HepG2 (cell line): Measurements from ENCODE around the gene SPAG9. TPM values are rescaled to one million over a fixed set of nuclear protein-coding genes. Genes with fewer than 3 reads are reported as not detected.

ENCODE experiments used
- ARID4A ChIP-seq: sonication (generic); formaldehyde crosslinking; IDR thresholded peaks from 2 replicates; pipeline ENCODE4 v1.5.0; 2020; ENCODE audit warnings: mild to moderate bottlenecking, missing genetic modification reagents, borderline replicate concordance
- ATF2 ChIP-seq: sonication (generic); formaldehyde crosslinking; IDR thresholded peaks from 2 replicates; pipeline ENCODE4 v1.4.0; 2020; ENCODE audit warnings: missing genetic modification reagents
- FOXP1 ChIP-seq, 2 experiments: fragments of 450-650 bp in 1 of 2; IDR thresholded peaks; 2 replicates each; pipeline ENCODE4 v1.6.1; 2017 to 2018; ENCODE audit warnings: antibody characterized with exemption in 1 of 2
- MXD1 ChIP-seq: sonication (generic); formaldehyde crosslinking; IDR thresholded peaks from 2 replicates; pipeline ENCODE4 v1.4.0; 2020; ENCODE audit warnings: mild to moderate bottlenecking, missing genetic modification reagents
- RFXANK ChIP-seq: IDR thresholded peaks from 2 replicates; pipeline ENCODE4 v1.6.1; 2016
- SRF ChIP-seq: IDR thresholded peaks from 2 replicates; pipeline ENCODE4 v1.6.1; 2011; ENCODE audit warnings: mild to moderate bottlenecking, low read depth, low read length, moderate library complexity
- ZNF292 ChIP-seq: sonication (generic); formaldehyde crosslinking; IDR thresholded peaks from 2 replicates; pipeline ENCODE4 v1.8.1; 2022; ENCODE audit warnings: mild to moderate bottlenecking, low read depth, missing genetic modification reagents, borderline replicate concordance
- ZNF34 ChIP-seq: sonication (generic); formaldehyde crosslinking; IDR thresholded peaks from 2 replicates; pipeline ENCODE4 v1.4.0; 2020; ENCODE audit warnings: mild to moderate bottlenecking, missing genetic modification reagents, borderline replicate concordance
- ZNF543 ChIP-seq: sonication (generic); formaldehyde crosslinking; IDR thresholded peaks from 2 replicates; pipeline ENCODE4 v1.4.0; 2020; ENCODE audit warnings: mild to moderate bottlenecking, missing genetic modification reagents
- ZNF609 ChIP-seq: sonication (generic); formaldehyde crosslinking; IDR thresholded peaks from 2 replicates; pipeline ENCODE4 v1.4.0; 2020; ENCODE audit warnings: mild to moderate bottlenecking, missing genetic modification reagents, borderline replicate concordance
- ZSCAN30 ChIP-seq: sonication (generic); formaldehyde crosslinking; IDR thresholded peaks from 2 replicates; pipeline ENCODE4 v1.5.0; 2020; ENCODE audit warnings: mild to moderate bottlenecking, missing genetic modification reagents
- polyA plus RNA-seq, 8 experiments: library from polyadenylated mRNA; depleted of rRNA in 3 of 8; stranded (reverse) in 7 of 8; unstranded in 1 of 8; fragments of >200 nt; fragmentation: Illumina TruSeq in 4 of 8; extraction: Trizol in 4 of 8; gene quantifications; 2 replicates each; pipeline versions ENCODE4 v1.2.1 to v1.2.3, GENCODE V29; 2011 to 2016; ENCODE audit warnings: low read depth in 4 of 8, missing spikeins in 1 of 8, mixed read lengths in 1 of 8; ENCODE audit not compliant: insufficient read depth in 1 of 8
- total RNA-seq, 5 experiments: library from RNA; depleted of rRNA; stranded (reverse); fragments of >200 nt; fragmentation: Illumina TruSeq; extraction: Trizol; gene quantifications; 2 replicates each; pipeline ENCODE4 v1.2.3, GENCODE V29; 2016; ENCODE audit warnings: low read depth in 1 of 5
- TF ChIP-seq, protein P1 (sequence below): sonication (generic); formaldehyde crosslinking; IDR thresholded peaks from 2 replicates; pipeline ENCODE4 v1.4.0; 2020; ENCODE audit warnings: missing genetic modification reagents, mild to moderate bottlenecking, borderline replicate concordance

Gene SPAG9
- total and polyA plus RNA-seq, 2 of the 13 experiments (the other 11 are each of a cell fraction or from before 2014, with no cell fraction given), result 43.2 to 78.6 TPM

DNA sequence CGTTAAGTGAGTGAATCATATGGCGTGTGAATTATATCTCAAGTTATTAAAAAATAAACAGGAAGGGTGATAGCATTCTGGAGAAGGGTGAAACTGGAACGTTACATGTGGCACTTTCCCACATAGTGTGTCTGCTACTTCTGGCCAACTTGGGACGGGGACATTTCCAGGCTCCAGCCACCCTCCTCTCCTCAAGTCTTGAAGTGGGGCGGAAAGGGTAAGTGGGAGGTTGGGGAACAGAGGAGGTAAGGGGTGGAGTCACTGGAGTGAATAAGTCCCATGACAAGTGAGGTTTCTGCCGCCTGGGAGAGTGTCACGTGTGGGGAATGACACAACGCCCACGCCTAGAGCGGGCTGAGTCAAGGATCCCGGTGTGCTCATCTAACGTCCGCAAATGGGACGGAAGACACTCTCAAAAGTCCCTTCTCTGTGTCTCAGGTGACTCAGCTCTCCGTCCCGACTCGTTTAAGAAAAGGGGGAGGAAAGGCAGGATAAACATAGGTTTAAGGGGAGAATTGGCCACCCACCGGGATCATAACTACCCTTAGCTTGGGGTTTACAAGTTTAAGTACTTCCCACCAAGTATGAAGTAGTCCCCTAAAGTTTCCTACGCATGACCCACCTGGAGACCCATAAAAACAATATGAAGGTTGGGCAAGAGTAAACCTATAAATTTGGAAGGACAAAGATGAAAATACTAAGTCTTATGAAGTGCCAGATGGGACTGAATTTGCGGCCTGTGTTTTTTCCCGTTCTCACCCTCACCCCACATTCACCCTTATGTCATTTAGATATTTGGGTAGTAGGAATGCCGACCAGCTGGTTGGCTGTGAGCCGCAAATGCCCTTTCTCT is 1.2 kb upstream of the SPAG9 start (continued):
- TF ChIP-seq, protein P1, sequence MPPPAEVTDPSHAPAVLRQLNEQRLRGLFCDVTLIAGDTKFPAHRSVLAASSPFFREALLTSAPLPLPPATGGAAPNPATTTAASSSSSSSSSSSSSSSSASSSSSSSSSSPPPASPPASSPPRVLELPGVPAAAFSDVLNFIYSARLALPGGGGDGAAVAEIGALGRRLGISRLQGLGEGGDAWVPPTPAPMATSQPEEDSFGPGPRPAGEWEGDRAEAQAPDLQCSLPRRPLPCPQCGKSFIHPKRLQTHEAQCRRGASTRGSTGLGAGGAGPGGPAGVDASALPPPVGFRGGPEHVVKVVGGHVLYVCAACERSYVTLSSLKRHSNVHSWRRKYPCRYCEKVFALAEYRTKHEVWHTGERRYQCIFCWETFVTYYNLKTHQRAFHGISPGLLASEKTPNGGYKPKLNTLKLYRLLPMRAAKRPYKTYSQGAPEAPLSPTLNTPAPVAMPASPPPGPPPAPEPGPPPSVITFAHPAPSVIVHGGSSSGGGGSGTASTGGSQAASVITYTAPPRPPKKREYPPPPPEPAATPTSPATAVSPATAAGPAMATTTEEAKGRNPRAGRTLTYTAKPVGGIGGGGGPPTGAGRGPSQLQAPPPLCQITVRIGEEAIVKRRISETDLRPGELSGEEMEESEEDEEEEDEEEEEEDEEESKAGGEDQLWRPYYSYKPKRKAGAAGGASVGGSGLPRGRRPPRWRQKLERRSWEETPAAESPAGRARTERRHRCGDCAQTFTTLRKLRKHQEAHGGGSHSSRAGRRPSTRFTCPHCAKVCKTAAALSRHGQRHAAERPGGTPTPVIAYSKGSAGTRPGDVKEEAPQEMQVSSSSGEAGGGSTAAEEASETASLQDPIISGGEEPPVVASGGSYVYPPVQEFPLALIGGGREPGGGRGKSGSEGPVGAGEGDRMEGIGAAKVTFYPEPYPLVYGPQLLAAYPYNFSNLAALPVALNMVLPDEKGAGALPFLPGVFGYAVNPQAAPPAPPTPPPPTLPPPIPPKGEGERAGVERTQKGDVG (CRISPR knock-in tag), result no peak
- TF ChIP-seq ZNF34, result no peak
- no peak for TF ChIP-seq ZNF543 (CRISPR knock-in tag)
- no peak for TF ChIP-seq FOXP1 (IDR thresholded peaks at IDR 0.05)
- 0 out of 2 replicates have a peak, but pooled peaks have one; percentile 13 for TF ChIP-seq FOXP1 (CRISPR knock-in tag; IDR thresholded peaks at IDR 0.05)
- TF ChIP-seq ZNF292 (CRISPR knock-in tag), result 0 out of 2 replicates have a peak, but pooled peaks have one; percentile 10
- peak; percentile 80; the same call in 1 of the 2 replicates for TF ChIP-seq ARID4A (CRISPR knock-in tag)
- TF ChIP-seq MXD1 (CRISPR knock-in tag), result no peak
- TF ChIP-seq ATF2 (CRISPR knock-in tag), result peak; percentile 50; the same call in 1 of the 2 replicates
- TF ChIP-seq ZSCAN30 (CRISPR knock-in tag), result no peak
- no peak for TF ChIP-seq SRF
- 0 out of 2 replicates have a peak, but pooled peaks have one; percentile 39 for TF ChIP-seq ZNF609 (CRISPR knock-in tag)
- no peak for TF ChIP-seq RFXANK (CRISPR knock-in tag)
